ENCODE results near the gene TIMP3.

- TF ChIP-seq GATA3 (IDR thresholded peaks at IDR 0.05; ENCODE audit: low read depth, low read length) (no peak), GATA2 (IDR thresholded peaks at IDR 0.05; ENCODE audit: low read depth, low read length) (no peak)
Observed at GRCh38 chr22:32874385-32874784, 72.9 kb downstream of the TIMP3 start.

Data from SH-SY5Y (cell line).